HUES64 (cell line): ENCODE data around the gene PCDHB11.
A peak's percentile ranks its signal among the peaks of the same experiment; 100 is the strongest.
"Not testable (repeated sequence)": the region's sequence is repeated elsewhere in the genome, so short reads cannot be mapped to it uniquely, and the experiment has no call there.

Experiments used
- H3K27ac ChIP-seq: 2 replicates; pipeline ENCODE4 v1.7.0; 2013; ENCODE audit warnings: low read depth, low read length, inconsistent platforms
- H3K27me3 ChIP-seq: 2 replicates; pipeline ENCODE4 v1.6.1; 2013; ENCODE audit warnings: mild to moderate bottlenecking, low read length; ENCODE audit not compliant: insufficient read depth
- H3K36me3 ChIP-seq: 2 replicates; pipeline ENCODE4 v1.6.1; 2013; ENCODE audit warnings: mild to moderate bottlenecking, low read length; ENCODE audit not compliant: insufficient read depth
- H3K4me1 ChIP-seq: 2 replicates; pipeline ENCODE4 v1.6.1; 2013; ENCODE audit warnings: mild to moderate bottlenecking, low read length, moderate library complexity; ENCODE audit not compliant: insufficient read depth
- H3K4me3 ChIP-seq: 2 replicates; pipeline ENCODE4 v1.5.1; 2013; ENCODE audit warnings: mild to moderate bottlenecking, low read length, moderate library complexity
- H3K9ac ChIP-seq: 2 replicates; pipeline ENCODE4 v1.6.1; 2013; ENCODE audit warnings: mild to moderate bottlenecking, low read depth, low read length
- H3K9me3 ChIP-seq: 2 replicates; pipeline ENCODE4 v1.6.1; 2013; ENCODE audit warnings: low read depth, low read length; ENCODE audit not compliant: insufficient read depth
- WGBS: fragments of 150-250, 120-280 bp; methylation state at CpG from one replicate; pipeline ENCODE4 v1.1.7; 2013; ENCODE audit warnings: missing lambda C conversion rate; 5-methylcytosine and 5-hydroxymethylcytosine counted together

The PCDHB11 gene

GRCh38 chr5:141174291-141175104 lies 24.9 kb upstream of the PCDHB11 start:
- not testable (repeated sequence) for H3K4me3 ChIP-seq, H3K9me3 ChIP-seq, H3K4me1 ChIP-seq, H3K9ac ChIP-seq, H3K36me3 ChIP-seq, H3K27ac ChIP-seq, H3K27me3 ChIP-seq
- WGBS = 96% methylated on average over 76 of the region's 79 CpGs

- Histone ChIP-seq H3K4me1 (no peaks in the 10 kb centered on the region), H3K36me3 (no peaks in the 10 kb centered on the region), H3K27ac (no peak overlapping the region), H3K4me3 (no peak overlapping the region), H3K27me3 (no peaks in the 10 kb centered on the region), H3K9me3 (no peaks in the 10 kb centered on the region), H3K9ac (no peak overlapping the region)
- WGBS = 92% methylated on average over 1 of the region's 1 CpG
Measured at GRCh38 chr5:141175933-141176332, 23.5 kb upstream of the PCDHB11 start.

GRCh38 chr5:141177577-141178191 lies 21.7 kb upstream of the PCDHB11 start, which contains the start of gene PCDHB8:
Gene PCDHB8 (plus strand): TSS chr5:141177790. CDS start chr5:141178035, 245 bp downstream.
- H3K27me3 ChIP-seq, H3K27ac ChIP-seq, H3K4me1 ChIP-seq, H3K36me3 ChIP-seq, H3K9me3 ChIP-seq, H3K9ac ChIP-seq: not testable (repeated sequence)
- H3K4me3 ChIP-seq = peak within 1 kb of the TSS; percentile 29; the same call in 1 of the 2 replicates
- WGBS = 82% methylated on average over 13 of the region's 18 CpGs

DNA sequence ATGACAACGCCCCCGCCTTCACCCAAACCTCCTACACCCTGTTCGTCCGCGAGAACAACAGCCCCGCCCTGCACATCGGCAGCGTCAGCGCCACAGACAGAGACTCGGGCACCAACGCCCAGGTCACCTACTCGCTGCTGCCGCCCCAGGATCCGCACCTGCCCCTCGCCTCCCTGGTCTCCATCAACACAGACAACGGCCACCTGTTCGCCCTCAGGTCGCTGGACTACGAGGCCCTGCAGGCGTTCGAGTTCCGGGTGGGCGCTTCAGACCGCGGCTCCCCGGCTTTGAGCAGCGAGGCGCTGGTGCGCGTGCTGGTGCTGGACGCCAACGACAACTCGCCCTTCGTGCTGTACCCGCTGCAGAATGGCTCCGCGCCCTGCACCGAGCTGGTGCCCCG lies 20.1 kb upstream of the PCDHB11 start:
- H3K27me3 ChIP-seq, H3K4me1 ChIP-seq, H3K9me3 ChIP-seq, H3K27ac ChIP-seq, H3K36me3 ChIP-seq, H3K4me3 ChIP-seq, H3K9ac ChIP-seq: not testable (repeated sequence)
- 95% methylated on average over 26 of the region's 39 CpGs for WGBS

DNA sequence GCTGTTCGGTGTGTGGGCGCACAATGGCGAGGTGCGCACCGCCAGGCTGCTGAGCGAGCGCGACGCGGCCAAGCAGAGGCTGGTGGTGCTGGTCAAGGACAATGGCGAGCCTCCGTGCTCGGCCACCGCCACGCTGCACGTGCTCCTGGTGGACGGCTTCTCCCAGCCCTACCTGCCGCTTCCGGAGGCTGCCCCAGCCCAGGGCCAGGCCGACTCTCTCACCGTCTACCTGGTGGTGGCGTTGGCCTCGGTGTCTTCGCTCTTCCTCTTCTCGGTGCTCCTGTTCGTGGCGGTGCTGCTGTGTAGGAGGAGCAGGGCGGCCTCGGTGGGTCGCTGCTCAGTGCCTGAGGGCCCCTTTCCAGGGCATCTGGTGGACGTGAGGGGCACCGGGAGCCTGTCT lies 19.6 kb upstream of the PCDHB11 start:
- not testable (repeated sequence) for H3K27me3 ChIP-seq, H3K4me1 ChIP-seq, H3K27ac ChIP-seq, H3K4me3 ChIP-seq, H3K9me3 ChIP-seq, H3K36me3 ChIP-seq, H3K9ac ChIP-seq
- 94% methylated on average over 30 of the region's 32 CpGs for WGBS

DNA sequence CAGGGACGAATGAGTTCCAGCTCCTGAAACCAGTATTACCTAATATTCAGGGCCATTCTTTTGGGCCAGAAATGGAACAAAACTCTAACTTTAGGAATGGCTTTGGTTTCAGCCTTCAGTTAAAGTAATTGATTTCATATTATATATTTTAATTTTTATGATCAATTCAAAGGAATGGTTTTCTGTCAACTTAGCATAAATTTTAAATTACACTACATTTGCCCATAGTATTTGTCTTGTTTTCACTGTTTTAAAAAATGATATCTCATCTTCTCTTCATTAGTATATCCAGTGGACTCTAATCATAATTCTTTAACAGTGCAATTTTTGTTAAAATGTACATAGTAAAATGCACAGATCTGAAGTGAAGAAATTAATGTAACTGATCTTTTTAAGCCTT lies 19.1 kb upstream of the PCDHB11 start:
- 98% methylated on average over 1 of the region's 1 CpG for WGBS
- no peaks in the 10 kb centered on the region for H3K36me3 ChIP-seq

GRCh38 chr5:141182248-141182647 lies 17.2 kb upstream of the PCDHB11 start, which contains the start of gene PCDHB16:
Gene PCDHB16 (plus strand): TSS chr5:141182387. CDS start chr5:141182560, 173 bp downstream.
- no peaks in the 10 kb centered on the region for H3K36me3 ChIP-seq
- H3K9ac ChIP-seq = peak within 1 kb of the TSS; percentile 66
- no peak within 1 kb of the TSS for H3K27ac ChIP-seq
- peak within 1 kb of the TSS; percentile 55 for H3K4me3 ChIP-seq
- 44% methylated on average over 13 of the region's 13 CpGs for WGBS
- H3K9me3 ChIP-seq = peaks cover 7% of the 10 kb centered on the region; the same call in 1 of the 2 replicates
- H3K27me3 ChIP-seq = no peaks in the 10 kb centered on the region
- H3K4me1 ChIP-seq = no peaks in the 10 kb centered on the region

More for the DNA sequence above, 19.1 kb upstream of the PCDHB11 start:
- H3K27me3 ChIP-seq = no peaks in the 10 kb centered on the region
- H3K4me1 ChIP-seq = no peaks in the 10 kb centered on the region
- H3K9me3 ChIP-seq = peaks cover 7% of the 10 kb centered on the region; the same call in 1 of the 2 replicates
- no peak overlapping the region for H3K9ac ChIP-seq
- H3K4me3 ChIP-seq = no peak overlapping the region
- H3K27ac ChIP-seq = no peak overlapping the region

GRCh38 chr5:141184117-141184855 lies 15.1 kb upstream of the PCDHB11 start:
- H3K27ac ChIP-seq, H3K36me3 ChIP-seq, H3K27me3 ChIP-seq, H3K9ac ChIP-seq, H3K4me1 ChIP-seq, H3K9me3 ChIP-seq, H3K4me3 ChIP-seq: not testable (repeated sequence)
- 94% methylated on average over 36 of the region's 69 CpGs for WGBS

DNA sequence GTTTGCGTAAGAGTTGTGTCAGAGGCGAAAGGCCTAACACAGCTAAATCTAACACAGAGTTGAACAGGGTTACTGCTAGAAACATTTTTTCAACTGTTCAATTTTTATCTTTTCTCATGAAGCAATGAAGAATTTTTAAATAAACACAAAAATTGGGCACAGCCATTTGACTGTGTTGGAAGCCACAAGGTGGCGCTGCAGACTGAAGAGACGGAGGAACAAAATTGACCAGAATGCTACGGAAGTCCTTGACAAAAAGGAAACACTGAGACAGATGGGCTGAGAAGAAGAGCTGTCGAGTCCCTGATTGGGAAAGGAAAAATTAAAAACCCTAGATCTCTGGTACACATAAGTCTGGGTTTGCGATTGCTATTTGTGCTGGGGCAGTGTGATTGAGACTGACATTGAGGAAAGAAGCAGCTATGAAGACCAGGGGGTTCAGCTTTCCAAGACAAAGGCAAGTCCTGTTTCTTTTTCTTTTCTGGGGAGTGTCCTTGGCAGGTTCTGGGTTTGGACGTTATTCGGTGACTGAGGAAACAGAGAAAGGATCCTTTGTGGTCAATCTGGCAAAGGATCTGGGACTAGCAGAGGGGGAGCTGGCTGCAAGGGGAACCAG lies 12.4 kb upstream of the PCDHB11 start, which contains the start of gene PCDHB9:
TSS of gene PCDHB9 (plus strand) at position 265 of the 616 bp plus-strand sequence. CDS start at position 423, 158 bp downstream.
- Histone ChIP-seq H3K27ac (no peak within 1 kb of the TSS), H3K4me3 (no peak within 1 kb of the TSS), H3K4me1 (no peaks in the 10 kb centered on the region), H3K36me3 (no peaks in the 10 kb centered on the region), H3K9ac (no peak within 1 kb of the TSS), H3K9me3 (peaks cover 7% of the 10 kb centered on the region; the same call in 1 of the 2 replicates), H3K27me3 (no peaks in the 10 kb centered on the region)
- 51% methylated on average over 7 of the region's 9 CpGs for WGBS

DNA sequence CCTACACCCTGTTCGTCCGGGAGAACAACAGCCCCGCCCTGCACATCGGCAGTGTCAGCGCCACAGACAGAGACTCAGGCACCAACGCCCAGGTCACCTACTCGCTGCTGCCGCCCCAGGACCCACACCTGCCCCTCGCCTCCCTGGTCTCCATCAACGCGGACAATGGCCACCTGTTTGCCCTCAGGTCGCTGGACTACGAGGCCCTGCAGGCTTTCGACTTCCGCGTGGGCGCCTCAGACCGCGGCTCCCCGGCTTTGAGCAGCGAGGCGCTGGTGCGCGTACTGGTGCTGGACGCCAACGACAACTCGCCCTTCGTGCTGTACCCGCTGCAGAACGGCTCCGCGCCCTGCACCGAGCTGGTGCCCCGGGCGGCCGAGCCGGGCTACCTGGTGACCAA lies 10.7 kb upstream of the PCDHB11 start:
- H3K27me3 ChIP-seq, H3K9me3 ChIP-seq, H3K4me3 ChIP-seq, H3K4me1 ChIP-seq, H3K9ac ChIP-seq, H3K27ac ChIP-seq, H3K36me3 ChIP-seq: not testable (repeated sequence)
- WGBS = 96% methylated on average over 27 of the region's 37 CpGs

DNA sequence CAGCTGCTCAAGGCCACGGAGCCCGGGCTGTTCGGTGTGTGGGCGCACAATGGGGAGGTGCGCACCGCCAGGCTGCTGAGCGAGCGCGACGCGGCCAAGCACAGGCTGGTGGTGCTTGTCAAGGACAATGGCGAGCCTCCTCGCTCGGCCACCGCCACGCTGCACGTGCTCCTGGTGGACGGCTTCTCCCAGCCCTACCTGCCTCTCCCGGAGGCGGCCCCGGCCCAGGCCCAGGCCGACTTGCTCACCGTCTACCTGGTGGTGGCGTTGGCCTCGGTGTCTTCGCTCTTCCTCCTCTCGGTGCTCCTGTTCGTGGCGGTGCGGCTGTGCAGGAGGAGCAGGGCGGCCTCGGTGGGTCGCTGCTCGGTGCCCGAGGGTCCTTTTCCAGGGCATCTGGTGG lies 10.3 kb upstream of the PCDHB11 start:
- H3K4me3 ChIP-seq, H3K27ac ChIP-seq, H3K27me3 ChIP-seq, H3K9me3 ChIP-seq, H3K36me3 ChIP-seq, H3K4me1 ChIP-seq, H3K9ac ChIP-seq: not testable (repeated sequence)
- 95% methylated on average over 30 of the region's 35 CpGs for WGBS
